Activated T-helper 1 cell treated with anti-CD3 and anti-CD28 coated beads, Interleukin-12 subunit alpha, Interleukin-12 subunit beta, Interleukin-2, Interleukin-4 antibody, amounts not matched to agents 30 ng/mL and 10 ng/mL and 1 ng/mL, durations not matched to agents 14 hours and 24 hours and 36 hours (primary cell): ENCODE data around the gene OLA1. TPM values are rescaled to one million over a fixed set of nuclear protein-coding genes. Genes with fewer than 3 reads are reported as not detected.

Source experiments
- DNase-seq: peaks from one replicate; pipeline ENCODE4 v3.0.0; 2021; ENCODE audit warnings: low spot score
- H3K27ac Mint-ChIP-seq: one replicate; pipeline ENCODE4 v1.8.0; 2021; ENCODE audit warnings: mild to moderate bottlenecking, mixed read lengths
- H3K27me3 Mint-ChIP-seq: one replicate; pipeline ENCODE4 v1.8.0; 2022; ENCODE audit warnings: mild to moderate bottlenecking, moderate library complexity, mixed read lengths; ENCODE audit not compliant: insufficient read depth
- H3K36me3 Mint-ChIP-seq: one replicate; pipeline ENCODE4 v1.8.0; 2021; ENCODE audit warnings: low read depth, mixed read lengths
- H3K4me1 Mint-ChIP-seq: one replicate; pipeline ENCODE4 v1.8.0; 2021; ENCODE audit warnings: low read depth, mixed read lengths
- H3K4me3 Mint-ChIP-seq: one replicate; pipeline ENCODE4 v1.8.0; 2021; ENCODE audit warnings: mild to moderate bottlenecking, moderate library complexity, mixed read lengths
- H3K9me3 Mint-ChIP-seq: one replicate; pipeline ENCODE4 v1.8.0; 2021; ENCODE audit warnings: mixed read lengths
- intact Hi-C: fragments of 100-400 bp; cut with micrococcal nuclease; formaldehyde crosslinking; loops from one replicate; pipeline ENCODE4 v1.15.1; 2024
- total RNA-seq: library from RNA; stranded (reverse); gene quantifications from 2 replicates; pipeline ENCODE4 v1.2.3, GENCODE V29; 2022

OLA1 gene
- total RNA-seq, 1 donor from 2014 or later = 132 TPM

DNA sequence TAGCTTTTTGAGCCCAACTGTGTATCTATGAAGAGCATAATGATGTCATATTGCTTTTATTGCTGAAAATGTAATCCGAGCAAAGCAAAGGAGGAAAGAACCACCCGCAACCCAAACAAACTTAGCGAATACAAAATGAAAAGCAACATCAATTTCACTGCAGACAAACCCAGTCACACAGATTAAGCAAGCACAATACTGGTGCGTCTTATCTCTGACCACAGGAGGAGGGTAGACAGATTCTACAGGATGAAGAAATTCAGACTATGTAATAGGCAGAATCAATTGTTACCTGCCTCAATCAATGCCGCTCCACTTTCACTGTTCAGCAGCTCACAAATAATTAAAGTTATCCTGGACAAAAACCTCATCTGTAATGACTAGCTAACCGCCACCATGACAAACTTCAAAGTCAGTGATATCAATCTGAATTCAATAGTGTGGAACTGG, 167.6 kb downstream of the OLA1 start:
- H3K9me3 Mint-ChIP-seq = no peaks in the 10 kb centered on the region
- no peaks in the 10 kb centered on the region for H3K4me1 Mint-ChIP-seq
- DNase-seq = no peak
- no peaks in the 10 kb centered on the region for H3K27me3 Mint-ChIP-seq
- intact Hi-C loops = no loop called here
- no peaks in the 10 kb centered on the region for H3K36me3 Mint-ChIP-seq
- H3K27ac Mint-ChIP-seq = no peak overlapping the region
- H3K4me3 Mint-ChIP-seq = no peak overlapping the region

DNA sequence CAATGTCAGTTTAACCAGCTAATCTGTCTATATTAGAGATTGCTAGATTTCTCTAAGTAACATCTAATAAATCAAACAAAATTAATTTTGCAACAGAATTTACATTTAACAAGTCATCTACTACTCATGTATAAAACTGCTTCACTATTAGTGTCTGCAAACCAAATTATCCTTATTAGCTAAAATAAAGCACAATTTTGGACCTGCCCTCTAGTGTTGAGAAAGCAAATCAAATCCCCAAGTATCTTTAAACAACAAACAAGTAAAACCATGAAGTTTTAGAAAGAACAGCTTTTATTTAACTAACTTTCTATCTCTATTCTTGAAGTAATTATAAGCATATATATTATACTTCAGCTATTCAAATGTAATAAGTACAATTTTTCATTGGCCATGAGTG, 170.1 kb downstream of the OLA1 start:
- DNase-seq = no peak
- Mint-ChIP-seq H3K4me3 (no peak overlapping the region), H3K4me1 (no peaks in the 10 kb centered on the region), H3K27ac (no peak overlapping the region), H3K27me3 (no peaks in the 10 kb centered on the region), H3K9me3 (no peaks in the 10 kb centered on the region), H3K36me3 (peaks cover 5% of the 10 kb centered on the region)
- intact Hi-C loops = no loop called here

DNA sequence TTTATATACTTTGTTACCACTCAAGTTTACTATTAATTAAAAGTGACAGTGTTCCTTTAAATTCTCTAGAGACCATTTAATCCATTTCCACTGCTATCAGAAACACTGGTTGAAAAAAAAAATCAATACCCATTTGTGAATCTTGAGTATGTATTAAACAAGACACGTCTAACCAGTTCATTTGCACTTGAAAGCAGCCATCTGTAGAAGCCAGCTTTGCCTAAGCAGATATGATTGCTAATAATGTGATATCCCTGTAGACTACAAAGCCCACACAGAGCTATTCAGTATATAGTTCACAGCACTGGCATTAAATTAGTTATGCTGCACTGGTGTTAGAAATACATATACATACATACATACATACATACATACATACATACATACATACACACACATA, 171.4 kb downstream of the OLA1 start:
- Mint-ChIP-seq H3K27me3 (no peaks in the 10 kb centered on the region), H3K9me3 (no peaks in the 10 kb centered on the region), H3K4me3 (no peak overlapping the region), H3K36me3 (peaks cover 5% of the 10 kb centered on the region), H3K27ac (no peak overlapping the region), H3K4me1 (no peaks in the 10 kb centered on the region)
- DNase-seq = no peak
- intact Hi-C loops = no loop called here

DNA sequence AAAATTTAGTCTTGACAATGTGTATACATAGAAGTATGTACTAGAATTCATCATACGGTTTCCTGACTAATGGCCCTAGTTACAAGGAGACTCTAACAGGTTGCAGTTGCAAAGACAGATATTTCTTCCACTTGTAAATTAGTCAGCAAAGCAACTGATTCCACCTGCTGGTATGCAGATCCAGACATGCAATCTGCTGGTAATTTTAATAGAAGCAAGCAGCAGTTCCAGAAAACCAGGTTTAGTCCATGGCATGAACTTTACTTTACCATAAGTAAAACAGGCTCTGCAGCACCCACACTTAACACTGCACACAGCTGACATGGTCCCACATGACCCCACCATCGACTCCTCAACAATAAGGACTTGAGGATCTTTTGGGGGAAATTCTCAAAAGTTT, 172.3 kb downstream of the OLA1 start:
- Mint-ChIP-seq H3K27me3 (no peaks in the 10 kb centered on the region), H3K36me3 (peaks cover 5% of the 10 kb centered on the region), H3K4me3 (no peak overlapping the region), H3K27ac (no peak overlapping the region), H3K9me3 (no peaks in the 10 kb centered on the region), H3K4me1 (no peaks in the 10 kb centered on the region)
- no peak for DNase-seq
- intact Hi-C loops = no loop called here

DNA sequence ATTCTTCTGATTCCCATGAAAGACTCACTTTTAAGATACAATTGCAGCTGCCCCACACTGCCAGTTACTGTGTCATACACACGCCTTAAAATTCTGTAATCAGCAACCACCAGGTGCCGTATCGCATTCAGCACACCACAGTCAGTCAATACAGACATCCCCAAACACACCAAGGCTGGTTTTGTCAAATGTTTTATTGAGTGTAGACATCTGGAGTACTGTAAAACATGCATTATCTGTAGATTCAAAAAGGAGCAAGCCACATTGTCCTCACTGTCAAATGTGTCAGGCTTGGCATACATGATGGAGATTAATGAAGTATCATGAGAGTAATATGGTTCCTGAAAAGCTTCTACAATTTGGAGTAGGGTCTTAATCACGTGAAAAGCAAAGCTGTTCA, 173.5 kb downstream of the OLA1 start:
- H3K36me3 Mint-ChIP-seq = peaks cover 5% of the 10 kb centered on the region
- DNase-seq = no peak
- H3K4me1 Mint-ChIP-seq = no peaks in the 10 kb centered on the region
- intact Hi-C loops = no loop called here
- no peak overlapping the region for H3K4me3 Mint-ChIP-seq
- no peaks in the 10 kb centered on the region for H3K27me3 Mint-ChIP-seq
- no peak overlapping the region for H3K27ac Mint-ChIP-seq
- H3K9me3 Mint-ChIP-seq = no peaks in the 10 kb centered on the region

DNA sequence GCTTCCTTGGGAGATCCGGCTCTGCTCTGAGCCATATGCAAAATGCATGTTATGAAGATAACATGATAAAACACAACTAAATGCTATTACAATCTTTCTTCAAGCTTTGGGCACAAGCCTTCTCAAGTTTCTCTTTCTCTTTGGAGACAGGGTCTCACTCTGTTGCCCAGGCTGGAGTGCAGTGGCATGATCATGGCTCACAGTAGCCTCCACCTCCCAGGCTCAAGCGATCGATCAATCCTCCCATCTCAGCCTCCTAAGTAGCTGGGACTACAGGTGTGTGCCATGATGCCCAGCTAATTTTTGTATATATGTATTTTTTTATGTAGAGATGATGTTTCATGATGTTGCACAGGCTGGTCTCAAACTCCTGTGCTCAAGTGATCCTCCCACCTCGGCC, 175.5 kb downstream of the OLA1 start:
- Mint-ChIP-seq H3K9me3 (no peaks in the 10 kb centered on the region), H3K27me3 (no peaks in the 10 kb centered on the region), H3K27ac (no peak overlapping the region), H3K36me3 (peaks cover 5% of the 10 kb centered on the region), H3K4me3 (no peak overlapping the region), H3K4me1 (no peaks in the 10 kb centered on the region)
- intact Hi-C loops = no loop called here
- DNase-seq = no peak

DNA sequence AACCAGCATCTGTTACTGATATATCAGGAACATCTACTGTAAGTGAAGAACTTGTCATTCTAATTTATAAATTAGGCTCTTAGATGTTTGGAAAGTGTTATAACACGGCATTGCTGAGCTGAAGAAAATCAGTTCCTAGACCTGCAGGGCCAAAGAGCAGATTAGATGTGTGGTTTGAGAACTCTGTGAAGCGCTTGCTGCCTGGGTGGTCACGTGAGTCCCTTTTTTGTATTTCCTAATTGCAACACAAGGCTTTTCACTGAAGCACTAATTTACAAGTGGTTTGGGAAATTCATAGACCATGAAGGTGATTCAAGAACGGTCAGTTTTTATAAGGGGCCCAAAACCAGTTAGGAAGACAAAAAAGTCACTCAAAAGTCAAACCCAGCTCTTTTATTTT, 176.3 kb downstream of the OLA1 start:
- no peak overlapping the region for H3K4me3 Mint-ChIP-seq
- peaks cover 5% of the 10 kb centered on the region for H3K36me3 Mint-ChIP-seq
- no peaks in the 10 kb centered on the region for H3K4me1 Mint-ChIP-seq
- no peaks in the 10 kb centered on the region for H3K9me3 Mint-ChIP-seq
- no peak for DNase-seq
- no peaks in the 10 kb centered on the region for H3K27me3 Mint-ChIP-seq
- intact Hi-C loops = no loop called here
- no peak overlapping the region for H3K27ac Mint-ChIP-seq

DNA sequence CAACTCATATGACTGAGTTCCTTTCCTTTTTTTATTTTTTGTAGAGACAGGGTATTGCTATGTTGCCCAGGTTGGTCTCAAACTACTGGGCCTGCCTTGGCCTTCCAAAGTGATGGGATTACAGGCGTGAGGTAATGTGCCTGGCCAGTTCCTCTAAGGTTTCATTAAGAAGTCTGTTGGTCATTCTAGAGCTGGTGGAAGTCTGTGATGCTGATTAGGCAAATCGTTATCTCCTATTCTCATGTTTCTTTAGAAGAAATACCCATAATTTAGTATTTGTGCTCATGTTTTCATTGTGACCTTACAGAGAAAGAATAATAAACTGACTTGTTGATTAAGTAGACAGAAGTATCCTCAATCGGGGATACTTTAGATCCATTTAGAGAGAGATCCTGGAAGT, 177.0 kb downstream of the OLA1 start:
- Mint-ChIP-seq H3K4me1 (no peaks in the 10 kb centered on the region), H3K4me3 (no peak overlapping the region), H3K9me3 (no peaks in the 10 kb centered on the region), H3K27me3 (peaks cover 4% of the 10 kb centered on the region), H3K36me3 (peaks cover 5% of the 10 kb centered on the region), H3K27ac (no peak overlapping the region)
- no peak for DNase-seq
- intact Hi-C loops = no loop called here

DNA sequence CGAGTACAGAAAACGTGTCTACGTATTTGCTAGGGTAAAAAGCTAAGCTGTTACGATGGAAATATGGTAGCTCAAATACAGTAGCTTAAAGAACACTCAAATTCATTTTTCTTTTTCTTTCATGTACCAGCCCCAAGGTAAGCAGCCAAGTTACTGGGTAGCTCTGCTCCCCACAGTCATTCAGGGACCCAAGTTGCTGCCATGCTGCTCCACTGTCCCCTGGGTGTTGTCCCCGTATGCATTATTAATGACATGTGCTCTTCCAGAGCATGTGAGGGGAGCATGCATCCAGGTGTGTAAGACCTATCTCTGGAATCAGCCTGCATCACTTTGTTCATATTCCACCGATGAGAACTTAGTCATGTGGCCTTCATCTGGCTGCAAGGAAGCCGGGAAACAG, 178.1 kb downstream of the OLA1 start:
- H3K27me3 Mint-ChIP-seq = peaks cover 5% of the 10 kb centered on the region
- no peak overlapping the region for H3K27ac Mint-ChIP-seq
- intact Hi-C loops = no loop called here
- no peaks in the 10 kb centered on the region for H3K9me3 Mint-ChIP-seq
- peaks cover 5% of the 10 kb centered on the region for H3K36me3 Mint-ChIP-seq
- H3K4me1 Mint-ChIP-seq = no peaks in the 10 kb centered on the region
- H3K4me3 Mint-ChIP-seq = no peak overlapping the region
- DNase-seq = no peak

DNA sequence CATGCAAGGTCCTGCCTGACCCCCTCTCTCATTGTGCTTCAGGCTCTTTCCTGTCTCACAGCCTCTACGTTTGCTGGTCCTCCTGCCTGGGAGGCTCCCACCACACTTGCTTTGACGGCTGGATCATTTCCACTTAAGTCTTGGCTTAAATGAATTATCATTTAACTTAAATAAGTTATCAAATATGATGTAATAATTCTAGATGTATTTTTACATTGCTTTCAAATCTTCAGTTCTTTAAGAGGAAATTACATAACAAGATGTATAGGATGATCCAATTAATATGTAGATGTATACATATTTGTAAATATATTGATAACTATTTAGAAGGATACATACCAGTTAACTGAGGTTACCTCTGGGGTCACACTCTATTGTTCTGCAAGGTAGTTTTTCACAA, 180.5 kb downstream of the OLA1 start:
- H3K4me3 Mint-ChIP-seq = no peak overlapping the region
- H3K27ac Mint-ChIP-seq = no peak overlapping the region
- intact Hi-C loops = no loop called here
- no peaks in the 10 kb centered on the region for H3K36me3 Mint-ChIP-seq
- H3K9me3 Mint-ChIP-seq = no peaks in the 10 kb centered on the region
- no peak for DNase-seq
- H3K27me3 Mint-ChIP-seq = peaks cover 5% of the 10 kb centered on the region
- H3K4me1 Mint-ChIP-seq = no peaks in the 10 kb centered on the region

DNA sequence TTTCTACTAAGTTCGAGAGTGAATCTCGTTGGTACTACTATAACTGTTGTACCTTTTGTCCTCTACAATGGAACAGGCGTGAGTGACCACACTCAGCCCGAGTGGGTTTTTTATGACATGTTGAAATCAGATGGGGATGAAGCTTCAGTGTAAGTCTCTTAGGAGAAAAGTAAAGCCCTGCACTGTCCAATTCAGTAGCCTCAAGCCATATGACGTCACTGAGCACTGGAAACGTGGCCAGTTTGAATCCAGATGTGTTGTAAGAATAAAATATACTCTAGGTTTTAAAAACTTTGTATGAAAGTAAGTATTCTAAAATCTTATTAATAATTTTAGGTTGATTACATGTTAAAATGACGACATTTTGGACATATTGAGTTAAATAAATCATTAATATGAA, 181.5 kb downstream of the OLA1 start:
- H3K27ac Mint-ChIP-seq = no peak overlapping the region
- no peak for DNase-seq
- H3K36me3 Mint-ChIP-seq = no peaks in the 10 kb centered on the region
- H3K4me1 Mint-ChIP-seq = no peaks in the 10 kb centered on the region
- no peaks in the 10 kb centered on the region for H3K9me3 Mint-ChIP-seq
- peaks cover 8% of the 10 kb centered on the region for H3K27me3 Mint-ChIP-seq
- H3K4me3 Mint-ChIP-seq = no peak overlapping the region
- intact Hi-C loops = no loop called here

DNA sequence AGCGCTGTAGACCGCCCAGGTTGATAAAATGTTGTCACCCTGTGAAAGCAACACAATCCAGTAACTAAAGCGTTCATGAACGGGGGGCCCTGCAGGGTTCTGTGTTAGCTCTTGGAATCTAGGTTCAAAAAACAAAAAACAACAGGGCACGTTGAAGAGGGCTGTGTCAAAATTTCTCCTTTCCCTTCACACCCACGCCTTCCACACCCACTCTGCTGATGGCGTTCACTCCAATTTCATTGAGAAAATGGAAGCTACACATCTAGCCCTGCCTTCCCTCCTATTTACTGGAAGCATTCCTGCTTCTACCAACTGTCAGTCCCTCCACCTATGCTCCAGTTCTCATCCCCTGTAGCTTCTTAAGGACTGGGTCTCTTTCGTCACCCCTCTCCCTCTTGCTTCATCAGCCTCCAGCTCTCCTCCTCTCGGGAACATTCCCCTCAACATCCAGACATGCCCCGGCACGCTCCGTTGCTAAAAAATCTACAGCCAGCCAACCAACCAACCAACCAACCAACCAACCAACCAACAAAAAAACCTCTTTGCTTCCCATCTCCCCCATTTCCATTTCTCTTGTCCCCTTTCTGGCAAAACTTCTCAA, 184.7 kb downstream of the OLA1 start:
- Mint-ChIP-seq H3K9me3 (peaks cover 12% of the 10 kb centered on the region), H3K27me3 (peaks cover 8% of the 10 kb centered on the region), H3K27ac (no peak overlapping the region), H3K4me3 (no peak overlapping the region), H3K4me1 (no peaks in the 10 kb centered on the region), H3K36me3 (no peaks in the 10 kb centered on the region)
- DNase-seq = no peak
- intact Hi-C loops = no loop called here

DNA sequence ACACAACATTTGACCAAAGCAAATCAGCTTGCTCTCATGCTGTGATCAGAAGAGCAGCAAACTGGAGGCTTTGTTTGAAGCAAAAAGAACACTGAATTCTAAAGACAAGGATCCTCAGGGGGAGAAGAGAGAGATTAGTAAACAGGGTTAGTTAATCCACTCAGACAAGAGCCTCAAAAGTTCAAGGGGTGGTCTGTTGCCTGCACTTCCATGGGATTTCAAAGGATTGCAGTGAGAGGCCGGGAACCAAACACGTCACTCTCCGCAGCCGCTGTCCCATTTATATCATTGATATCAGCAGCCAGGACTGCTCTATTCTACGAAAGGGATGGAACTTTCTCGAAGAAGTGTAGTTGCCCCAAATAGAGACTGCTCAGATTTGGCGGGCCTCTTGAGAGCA, 185.4 kb downstream of the OLA1 start:
- H3K4me1 Mint-ChIP-seq = no peaks in the 10 kb centered on the region
- no peak overlapping the region for H3K27ac Mint-ChIP-seq
- no peaks in the 10 kb centered on the region for H3K36me3 Mint-ChIP-seq
- no peak for DNase-seq
- peaks cover 16% of the 10 kb centered on the region for H3K9me3 Mint-ChIP-seq
- H3K4me3 Mint-ChIP-seq = no peak overlapping the region
- intact Hi-C loops = no loop called here
- H3K27me3 Mint-ChIP-seq = peaks cover 11% of the 10 kb centered on the region

DNA sequence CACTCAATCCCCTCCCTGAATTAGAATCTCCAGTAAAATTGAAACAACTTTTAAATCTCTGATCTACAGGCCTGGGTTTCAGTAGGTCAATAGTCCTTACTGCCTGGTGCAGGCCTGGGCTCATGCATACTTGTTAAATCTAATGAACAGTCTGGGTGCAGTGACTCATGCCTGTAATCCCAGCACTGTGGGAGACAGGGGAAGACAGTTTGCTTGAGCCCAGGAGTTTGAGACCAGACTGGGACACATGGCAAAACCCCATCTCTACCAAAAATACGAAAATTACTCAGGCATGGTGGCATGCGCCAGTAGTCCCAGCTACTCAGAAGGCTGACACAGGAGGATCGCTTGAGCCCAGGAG, 188.5 kb downstream of the OLA1 start:
- H3K9me3 Mint-ChIP-seq = peaks cover 16% of the 10 kb centered on the region
- H3K36me3 Mint-ChIP-seq = no peaks in the 10 kb centered on the region
- no peaks in the 10 kb centered on the region for H3K4me1 Mint-ChIP-seq
- peaks cover 6% of the 10 kb centered on the region for H3K27me3 Mint-ChIP-seq
- no peak overlapping the region for H3K27ac Mint-ChIP-seq
- DNase-seq = no peak
- no peak overlapping the region for H3K4me3 Mint-ChIP-seq
- intact Hi-C loops = no loop called here
